H1 (cell line): ENCODE results near the gene STIM2. TPM values are rescaled to one million over a fixed set of nuclear protein-coding genes. Genes with fewer than 3 reads are reported as not detected.

Experiments used
- CTCF ChIA-PET: fragments of 300-600 bp; sonication (Branson Sonifier 250); formaldehyde crosslinking; loops from one replicate; lab custom pipeline; 2021; ENCODE audit not compliant: partially characterized antibody; lab: Charles Lee
- POLR2A ChIA-PET: fragments of 300-600 bp; sonication (Branson Sonifier 250); formaldehyde crosslinking; loops from one replicate; lab custom pipeline; 2021; ENCODE audit warnings: inconsistent platforms; ENCODE audit not compliant: partially characterized antibody; lab: Charles Lee
- DNase-seq, 2 experiments: peaks; one replicate each; pipeline versions ENCODE4 v3.0.0 to v3.0.0-alpha.2; 2010 to 2022; ENCODE audit warnings: low spot score in 2 of 2, low read depth in 1 of 2, mixed read lengths in 1 of 2
- FAIRE-seq: peaks from 2 replicates; lab custom pipeline; 2011; peaks lifted over from hg19 to GRCh38; lab: Jason Lieb, UNC
- H2AFZ ChIP-seq: 2 replicates; pipeline ENCODE4 v1.8.1; 2012; ENCODE audit warnings: low read length, inconsistent platforms
- H2AK5ac ChIP-seq: 2 replicates; pipeline ENCODE4 v1.6.1; 2013; ENCODE audit warnings: low read depth, low read length
- H2BK120ac ChIP-seq: replicated peaks from 2 replicates; pipeline ENCODE3; 2013; ENCODE audit warnings: low read depth, low read length, inconsistent platforms
- H2BK12ac ChIP-seq: 2 replicates; pipeline ENCODE4 v1.6.1; 2013; ENCODE audit warnings: low read depth, low read length
- H2BK15ac ChIP-seq: 2 replicates; pipeline ENCODE4 v1.6.1; 2013; ENCODE audit warnings: low read length
- H2BK20ac ChIP-seq: 2 replicates; pipeline ENCODE4 v1.6.1; 2013; ENCODE audit warnings: low read length
- H2BK5ac ChIP-seq: 2 replicates; pipeline ENCODE4 v1.6.1; 2013; ENCODE audit warnings: low read depth, low read length
- H3K14ac ChIP-seq: 2 replicates; pipeline ENCODE4 v1.6.1; 2013; ENCODE audit warnings: inconsistent platforms; ENCODE audit not compliant: insufficient read length
- H3K18ac ChIP-seq: 2 replicates; pipeline ENCODE4 v1.6.1; 2013; ENCODE audit warnings: low read length; ENCODE audit errors: extremely low read depth
- H3K23ac ChIP-seq: 2 replicates; pipeline ENCODE4 v1.6.1; 2013; ENCODE audit warnings: inconsistent platforms; ENCODE audit not compliant: insufficient read length
- H3K23me2 ChIP-seq: 2 replicates; pipeline ENCODE4 v1.6.1; 2013; ENCODE audit warnings: low read depth, low read length
- H3K27ac ChIP-seq: 2 replicates; pipeline ENCODE4 v1.6.1; 2011; ENCODE audit warnings: low read depth, low read length, inconsistent platforms
- H3K27me3 ChIP-seq, 4 experiments: replicated peaks in 1 of 4; 1 replicate in 1 of 4; 2 replicates in 3 of 4; pipeline versions ENCODE4 v1.6.1 to v1.8.1; 2011 to 2013; ENCODE audit warnings: low read length in 3 of 4, mild to moderate bottlenecking in 3 of 4, inconsistent platforms in 2 of 4, mixed read lengths in 2 of 4, moderate library complexity in 1 of 4; ENCODE audit not compliant: control insufficient read depth in 3 of 4, insufficient read depth in 3 of 4; ENCODE audit errors: extremely low read depth in 1 of 4
- H3K36me3 ChIP-seq, 4 experiments: 2 replicates each; pipeline versions ENCODE4 v1.6.1 to v1.8.1; 2011 to 2013; ENCODE audit warnings: mild to moderate bottlenecking in 4 of 4, low read length in 3 of 4, moderate library complexity in 2 of 4, control low read depth in 1 of 4, inconsistent platforms in 1 of 4; ENCODE audit not compliant: insufficient read depth in 4 of 4, control insufficient read depth in 2 of 4
- H3K4ac ChIP-seq: replicated peaks from 2 replicates; pipeline ENCODE3; 2013; ENCODE audit warnings: low read length, low read depth, mixed read lengths, inconsistent platforms; ENCODE audit not compliant: insufficient read length
- H3K4me1 ChIP-seq, 4 experiments: replicated peaks in 1 of 4; 1 replicate in 1 of 4; 2 replicates in 3 of 4; pipeline versions ENCODE4 v1.6.1 to v1.8.1; 2011 to 2013; ENCODE audit warnings: low read length in 3 of 4, inconsistent platforms in 2 of 4, mixed read lengths in 1 of 4; ENCODE audit not compliant: insufficient read depth in 4 of 4, control insufficient read depth in 3 of 4
- H3K4me2 ChIP-seq, 2 experiments: 2 replicates each; pipeline versions ENCODE4 v1.6.1 to v1.8.1; 2011 to 2013; ENCODE audit warnings: low read depth in 2 of 2, low read length in 2 of 2, control low read depth in 1 of 2, inconsistent platforms in 1 of 2, mild to moderate bottlenecking in 1 of 2; ENCODE audit not compliant: insufficient read depth in 1 of 2
- H3K4me3 ChIP-seq, 4 experiments: fragments of 200-600, 300-600 bp in 1 of 4; sonication (generic), shearing (Covaris generic), sonication (Bioruptor Twin) in 1 of 4; 2 replicates each; pipeline versions ENCODE4 v1.5.1 to v1.8.1; 2011 to 2016; ENCODE audit warnings: low read length in 4 of 4, low read depth in 3 of 4, control low read depth in 2 of 4, inconsistent platforms in 2 of 4, mild to moderate bottlenecking in 2 of 4, mixed read lengths in 1 of 4, moderate library complexity in 1 of 4; ENCODE audit not compliant: insufficient read depth in 2 of 4; ENCODE audit errors: extremely low read depth in 1 of 4
- H3K56ac ChIP-seq: replicated peaks from 2 replicates; pipeline ENCODE3; 2013; ENCODE audit warnings: low read depth, mild to moderate bottlenecking, mixed read lengths, low read length, inconsistent platforms; ENCODE audit not compliant: insufficient read length
- H3K79me1 ChIP-seq: 2 replicates; pipeline ENCODE4 v1.6.1; 2013; ENCODE audit warnings: low read depth, low read length, control low read depth
- H3K79me2 ChIP-seq, 2 experiments: 2 replicates each; pipeline versions ENCODE4 v1.6.1 to v1.8.1; 2012 to 2013; ENCODE audit warnings: low read length in 2 of 2, mild to moderate bottlenecking in 2 of 2, inconsistent platforms in 1 of 2; ENCODE audit not compliant: insufficient read depth in 2 of 2, control insufficient read depth in 1 of 2
- H3K9ac ChIP-seq, 4 experiments: replicated peaks in 1 of 4; 1 replicate in 1 of 4; 2 replicates in 3 of 4; pipeline versions ENCODE4 v1.6.1 to v1.8.1; 2011 to 2013; ENCODE audit warnings: low read depth in 3 of 4, low read length in 3 of 4, control low read depth in 2 of 4, mild to moderate bottlenecking in 2 of 4, moderate library complexity in 2 of 4, inconsistent platforms in 1 of 4; ENCODE audit errors: extremely low read depth in 1 of 4
- H3K9me3 ChIP-seq, 2 experiments: 2 replicates each; pipeline versions ENCODE4 v1.6.1 to v1.8.1; 2012 to 2013; ENCODE audit warnings: mild to moderate bottlenecking in 2 of 2, moderate library complexity in 2 of 2, control low read depth in 1 of 2, inconsistent platforms in 1 of 2, low read depth in 1 of 2, low read length in 1 of 2, mixed read lengths in 1 of 2; ENCODE audit not compliant: insufficient read depth in 2 of 2
- H4K20me1 ChIP-seq, 2 experiments: replicated peaks in 1 of 2; 2 replicates each; pipeline versions ENCODE3 to v1.8.1; 2011 to 2013; ENCODE audit warnings: inconsistent platforms in 2 of 2, low read length in 2 of 2, mild to moderate bottlenecking in 1 of 2; ENCODE audit not compliant: insufficient read depth in 2 of 2, control insufficient read depth in 1 of 2
- H4K5ac ChIP-seq: 2 replicates; pipeline ENCODE4 v1.6.1; 2013; ENCODE audit warnings: low read length, low read depth, mixed read lengths, inconsistent platforms; ENCODE audit not compliant: insufficient read length
- H4K8ac ChIP-seq: 2 replicates; pipeline ENCODE4 v1.8.0; 2013; ENCODE audit warnings: mild to moderate bottlenecking, moderate library complexity, low read length, inconsistent platforms; ENCODE audit not compliant: insufficient read depth; ENCODE audit errors: extremely low read depth
- H4K91ac ChIP-seq: replicated peaks from 2 replicates; pipeline ENCODE3; 2013; ENCODE audit warnings: low read length, mixed read lengths, inconsistent platforms; ENCODE audit not compliant: insufficient read length
- BCL11A ChIP-seq, 2 experiments: IDR thresholded peaks; one replicate each; pipeline ENCODE4 v1.6.1; 2011; ENCODE audit warnings: low read depth in 2 of 2, low read length in 2 of 2, mild to moderate bottlenecking in 2 of 2
- CHD1 ChIP-seq: IDR thresholded peaks from 2 replicates; pipeline ENCODE4 v1.6.1; 2012; ENCODE audit warnings: low read depth, low read length, improper control_type of control experiment
- CHD2 ChIP-seq: IDR thresholded peaks from 2 replicates; pipeline ENCODE4 v1.6.1; 2012; ENCODE audit warnings: low read length, improper control_type of control experiment
- SIN3A ChIP-seq, 2 experiments: IDR thresholded peaks in 1 of 2; conservative IDR thresholded peaks in 1 of 2; 2 replicates each; pipeline ENCODE4 v1.6.1; 2011 to 2012; ENCODE audit warnings: low read length in 2 of 2, improper control_type of control experiment in 1 of 2, low read depth in 1 of 2, mild to moderate bottlenecking in 1 of 2
- SP2 ChIP-seq: IDR thresholded peaks from 2 replicates; pipeline ENCODE4 v1.6.1; 2012; ENCODE audit warnings: mild to moderate bottlenecking, low read length, inconsistent platforms
- WGBS, 2 experiments: shearing (Covaris generic) in 1 of 2; methylation state at CpG; one replicate each; pipeline versions ENCODE4 v1.1.6 to v1.1.7; 2013 to 2015; ENCODE audit warnings: low lambda C conversion rate in 2 of 2, mixed read lengths in 2 of 2, inconsistent platforms in 1 of 2, low coverage in 1 of 2, missing lambda C conversion rate in 1 of 2; ENCODE audit not compliant: insufficient replicate concordance in 2 of 2, insufficient coverage in 1 of 2, insufficient read length in 1 of 2; ENCODE audit errors: extremely low coverage in 1 of 2, missing lambda C conversion rate in 1 of 2; 5-methylcytosine and 5-hydroxymethylcytosine counted together
- polyA plus RNA-seq, 7 experiments: library from polyadenylated mRNA; depleted of rRNA in 3 of 7; stranded (reverse) in 5 of 7; unstranded in 2 of 7; fragments of >200 nt in 5 of 7; fragments of 200-250 nt in 2 of 7; gene quantifications; 1 replicate in 5 of 7; 2 replicates in 1 of 7; 4 replicates in 1 of 7; pipeline versions ENCODE4 v1.2.1 to v1.2.3, GENCODE V29; 2011 to 2013; ENCODE audit warnings: missing spikeins in 2 of 7, mixed read lengths in 2 of 7
- total RNA-seq: library from RNA; stranded (reverse); fragmentation: NEBNext Ultra II Directional; extraction: Animal tissue kit (Norgen Biotek cat#: 25700); gene quantifications from 2 replicates; pipeline ENCODE4 v1.2.1, GENCODE V29; 2021

The STIM2 gene
- total and polyA plus RNA-seq, 2 of the 8 experiments (the other 6 are each of a cell fraction or from before 2014, with no cell fraction given), result 22.9 to 23.0 TPM

GRCh38 chr4:27062256-27062655 lies 201.6 kb downstream of the STIM2 start:
- H2BK120ac ChIP-seq, result no peak overlapping the region
- DNase-seq (peak in 1 of 2 experiments; percentile 32), FAIRE-seq (no peak)
- no peaks in the 10 kb centered on the region for H3K36me3 ChIP-seq
- no peak overlapping the region for H2AFZ ChIP-seq
- no peak overlapping the region for H3K14ac ChIP-seq
- H4K5ac ChIP-seq, result no peak overlapping the region
- H3K18ac ChIP-seq, result no peak overlapping the region
- H4K8ac ChIP-seq, result no peak overlapping the region
- no peak overlapping the region for H2BK5ac ChIP-seq
- H3K23ac ChIP-seq, result no peak overlapping the region
- H3K27me3 ChIP-seq, result no peaks in the 10 kb centered on the region
- no peaks in the 10 kb centered on the region for H3K79me1 ChIP-seq
- H3K4me3 ChIP-seq, result no peak overlapping the region
- H2BK15ac ChIP-seq, result no peak overlapping the region
- no peak overlapping the region for H3K56ac ChIP-seq
- H3K9ac ChIP-seq, result no peak overlapping the region
- peaks cover 0 to 4% (median 0%) of the 10 kb centered on the region in 4 experiments; a peak in 1 of 7 replicates for H3K4me1 ChIP-seq
- ChIA-PET CTCF (interaction anchor here (1.6 kb wide), 1 partner anchor 16 kb away, joined by 6 read pairs; no protein-coding TSS in a partner anchor), POLR2A (no interaction called here)
- H3K9me3 ChIP-seq, result no peaks in the 10 kb centered on the region
- H3K4ac ChIP-seq, result no peak overlapping the region
- no peak overlapping the region for H2BK20ac ChIP-seq
- H2AK5ac ChIP-seq, result no peak overlapping the region
- H4K91ac ChIP-seq, result no peak overlapping the region
- no peaks in the 10 kb centered on the region for H3K23me2 ChIP-seq
- H3K4me2 ChIP-seq, result no peak overlapping the region
- no peak overlapping the region for H2BK12ac ChIP-seq
- H3K27ac ChIP-seq, result no peak overlapping the region
- no peaks in the 10 kb centered on the region for H3K79me2 ChIP-seq
- H4K20me1 ChIP-seq, result no peaks in the 10 kb centered on the region
- WGBS, 2 experiments, result 91% methylated on average over 7 of the region's 7 CpGs; no CpG with 5 or more reads in 1 of the 2 experiments
- TF ChIP-seq CHD2 (no peak), BCL11A (IDR thresholded peaks at IDR 0.05; ENCODE audit: low read depth in 2 of 2, low read length in 2 of 2) (no peak), SIN3A (conservative IDR thresholded peaks at IDR 0.05 in 1 of 2, IDR thresholded peaks at IDR 0.05 in 1 of 2; ENCODE audit: low read depth in 1 of 2, low read length in 2 of 2) (no peak), SP2 (no peak), CHD1 (no peak)
